ENCODE results near the gene B3GNT7. TPM values are rescaled to one million over a fixed set of nuclear protein-coding genes. Genes with fewer than 3 reads are reported as not detected.

B3GNT7 gene
- total RNA-seq, 1 experiment from 2014 or later: 6.1 TPM

DNA sequence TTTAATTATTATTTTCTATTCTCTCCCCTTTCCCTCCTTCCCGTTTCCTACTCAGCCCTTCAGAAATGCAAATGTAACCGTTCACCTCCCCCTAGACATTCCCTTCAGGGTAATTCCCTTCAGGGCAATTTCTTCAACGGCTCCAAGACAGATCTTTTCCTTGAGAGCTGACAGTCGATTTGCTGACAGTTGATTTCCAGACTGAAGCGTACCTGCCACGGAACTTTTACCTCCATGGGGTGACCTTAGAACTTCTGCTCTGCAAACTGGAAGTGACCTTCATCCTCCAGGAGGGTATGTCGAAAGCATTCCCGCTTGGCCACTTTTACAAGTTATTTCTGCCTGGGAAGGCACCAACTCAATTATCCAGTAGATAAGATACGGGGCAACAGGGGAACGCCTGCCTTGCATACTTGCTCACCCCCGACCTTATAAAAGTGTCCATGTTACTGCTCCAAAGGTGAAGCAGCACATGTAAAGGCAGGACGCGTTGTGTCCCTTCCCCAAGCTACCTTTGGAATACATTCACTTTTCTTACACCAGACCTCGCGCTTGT, 18.5 kb downstream of the B3GNT7 start:
- no TSS peak for BruUV-seq (replicated peaks)
- peaks cover 6 to 14% of the 10 kb centered on the region in 2 experiments; a peak in 2 of 4 replicates for H3K9me3 ChIP-seq (ENCODE audit: control insufficient read depth in 1 of 2, insufficient read depth in 1 of 2, low read depth in 1 of 2, low read length in 2 of 2)
- H3K9ac ChIP-seq (ENCODE audit: low read length): no peak overlapping the region
- DNase-seq (ENCODE audit: low read depth, low spot score) (no peak), ATAC-seq (no peak)
- RAD21 ChIA-PET (ENCODE audit: low non-redundant PET in 1 of 2, low total read pairs in 2 of 2, uncharacterized antibody in 2 of 2, unreplicated experiment in 2 of 2): no interaction called here
- no peak overlapping the region for H3K4me2 ChIP-seq (ENCODE audit: low read length)
- no peaks in the 10 kb centered on the region for H3K79me2 ChIP-seq (ENCODE audit: insufficient read depth, low read length)
- CTCF ChIA-PET: no interaction called here
- H3K9me2 ChIP-seq (ENCODE audit: insufficient read depth): no peaks in the 10 kb centered on the region
- intact Hi-C loops (cut with micrococcal nuclease): loop anchor here (5.0 kb wide), 1 partner anchor 187 kb away; no protein-coding TSS in a partner anchor
- no peak overlapping the region for H3K4me3 ChIP-seq (replicated peaks in 1 of 2; ENCODE audit: low read depth in 1 of 2, low read length in 2 of 2)
- H3K27ac ChIP-seq (ENCODE audit: low read depth, low read length): no peak overlapping the region
- peaks cover 0 to 13% of the 10 kb centered on the region in 2 experiments; a peak in 1 of 4 replicates for H3K4me1 ChIP-seq (ENCODE audit: control insufficient read depth in 1 of 2, insufficient read depth in 2 of 2, low read length in 2 of 2)
- H4K20me1 ChIP-seq (ENCODE audit: insufficient read depth): no peaks in the 10 kb centered on the region
- no peak overlapping the region for H2AFZ ChIP-seq (ENCODE audit: low read depth, low read length, poor library complexity, severe bottlenecking)
- no peaks in the 10 kb centered on the region for H3K27me3 ChIP-seq (ENCODE audit: insufficient read depth, low read length)
- no peaks in the 10 kb centered on the region for H3K36me3 ChIP-seq (ENCODE audit: control insufficient read depth in 1 of 2, insufficient read depth in 2 of 2, low read length in 2 of 2)
- TF ChIP-seq EZH2 (IDR thresholded peaks at IDR 0.05) (no peak), ELF1 (IDR thresholded peaks at IDR 0.05; ENCODE audit: borderline replicate concordance, low read depth) (no peak), YY1 (IDR thresholded peaks at IDR 0.05; ENCODE audit: extremely low read depth, insufficient replicate concordance, low read depth, low read length) (no peak), ZFX (IDR thresholded peaks at IDR 0.05) (no peak), CBX3 (IDR thresholded peaks at IDR 0.05; ENCODE audit: low read depth) (no peak), CEBPB (IDR thresholded peaks at IDR 0.05; ENCODE audit: low read depth) (no peak)
- TF ChIP-seq, protein P1, sequence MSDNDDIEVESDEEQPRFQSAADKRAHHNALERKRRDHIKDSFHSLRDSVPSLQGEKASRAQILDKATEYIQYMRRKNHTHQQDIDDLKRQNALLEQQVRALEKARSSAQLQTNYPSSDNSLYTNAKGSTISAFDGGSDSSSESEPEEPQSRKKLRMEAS (IDR thresholded peaks at IDR 0.05): no peak
- TF ChIP-seq, protein P2, sequence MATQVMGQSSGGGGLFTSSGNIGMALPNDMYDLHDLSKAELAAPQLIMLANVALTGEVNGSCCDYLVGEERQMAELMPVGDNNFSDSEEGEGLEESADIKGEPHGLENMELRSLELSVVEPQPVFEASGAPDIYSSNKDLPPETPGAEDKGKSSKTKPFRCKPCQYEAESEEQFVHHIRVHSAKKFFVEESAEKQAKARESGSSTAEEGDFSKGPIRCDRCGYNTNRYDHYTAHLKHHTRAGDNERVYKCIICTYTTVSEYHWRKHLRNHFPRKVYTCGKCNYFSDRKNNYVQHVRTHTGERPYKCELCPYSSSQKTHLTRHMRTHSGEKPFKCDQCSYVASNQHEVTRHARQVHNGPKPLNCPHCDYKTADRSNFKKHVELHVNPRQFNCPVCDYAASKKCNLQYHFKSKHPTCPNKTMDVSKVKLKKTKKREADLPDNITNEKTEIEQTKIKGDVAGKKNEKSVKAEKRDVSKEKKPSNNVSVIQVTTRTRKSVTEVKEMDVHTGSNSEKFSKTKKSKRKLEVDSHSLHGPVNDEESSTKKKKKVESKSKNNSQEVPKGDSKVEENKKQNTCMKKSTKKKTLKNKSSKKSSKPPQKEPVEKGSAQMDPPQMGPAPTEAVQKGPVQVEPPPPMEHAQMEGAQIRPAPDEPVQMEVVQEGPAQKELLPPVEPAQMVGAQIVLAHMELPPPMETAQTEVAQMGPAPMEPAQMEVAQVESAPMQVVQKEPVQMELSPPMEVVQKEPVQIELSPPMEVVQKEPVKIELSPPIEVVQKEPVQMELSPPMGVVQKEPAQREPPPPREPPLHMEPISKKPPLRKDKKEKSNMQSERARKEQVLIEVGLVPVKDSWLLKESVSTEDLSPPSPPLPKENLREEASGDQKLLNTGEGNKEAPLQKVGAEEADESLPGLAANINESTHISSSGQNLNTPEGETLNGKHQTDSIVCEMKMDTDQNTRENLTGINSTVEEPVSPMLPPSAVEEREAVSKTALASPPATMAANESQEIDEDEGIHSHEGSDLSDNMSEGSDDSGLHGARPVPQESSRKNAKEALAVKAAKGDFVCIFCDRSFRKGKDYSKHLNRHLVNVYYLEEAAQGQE (IDR thresholded peaks at IDR 0.05; ENCODE audit: low read depth): no peak
- POLR2A ChIA-PET: no interaction called here
